Measurements from ENCODE around the gene FAM200B. TPM values are rescaled to one million over a fixed set of nuclear protein-coding genes. Genes with fewer than 3 reads are reported as not detected.

Gene FAM200B
- total RNA-seq: 10 to 100 TPM; 19.5 to 22.4 TPM

GRCh38 chr4:15681372-15682241 lies at the start of gene FAM200B:
Gene FAM200B, plus strand, starts transcription at chr4:15681827. Its CDS starts 5,151 bp downstream, at chr4:15686978.
- no peaks in the 10 kb centered on the region for H3K9me3 Mint-ChIP-seq
- peak; percentile 99 for DNase-seq
- H3K27me3 Mint-ChIP-seq: no peaks in the 10 kb centered on the region
- peaks cover 36% of the 10 kb centered on the region for H3K4me1 Mint-ChIP-seq
- peaks cover 32% of the 10 kb centered on the region for H3K36me3 Mint-ChIP-seq
- POLR2A ChIA-PET: interaction anchor here (0.8 to 3.7 kb wide), 6 partner anchors 14 to 98 kb away, joined by 3 to 39 read pairs (median 4); partner anchors contain the start of genes BST1 and FBXL5
- peak within 1 kb of the TSS; percentile 97 for H3K4me3 Mint-ChIP-seq
- ATAC-seq (ENCODE audit: low read depth): peak; percentile 96
- peak within 1 kb of the TSS; percentile 96 for H3K27ac Mint-ChIP-seq

- ATAC-seq (ENCODE audit: low read depth) (no peak), DNase-seq (no peak)
- H3K4me1 Mint-ChIP-seq: peaks cover 4% of the 10 kb centered on the region
- no peaks in the 10 kb centered on the region for H3K9me3 Mint-ChIP-seq
- peaks cover 42% of the 10 kb centered on the region for H3K36me3 Mint-ChIP-seq
- no peaks in the 10 kb centered on the region for H3K27me3 Mint-ChIP-seq
- no peak overlapping the region for H3K4me3 Mint-ChIP-seq
- no peak overlapping the region for H3K27ac Mint-ChIP-seq
- POLR2A ChIA-PET: no interaction called here
Observed at GRCh38 chr4:15636818-15637217, 44.8 kb upstream of the FAM200B start.

DNA sequence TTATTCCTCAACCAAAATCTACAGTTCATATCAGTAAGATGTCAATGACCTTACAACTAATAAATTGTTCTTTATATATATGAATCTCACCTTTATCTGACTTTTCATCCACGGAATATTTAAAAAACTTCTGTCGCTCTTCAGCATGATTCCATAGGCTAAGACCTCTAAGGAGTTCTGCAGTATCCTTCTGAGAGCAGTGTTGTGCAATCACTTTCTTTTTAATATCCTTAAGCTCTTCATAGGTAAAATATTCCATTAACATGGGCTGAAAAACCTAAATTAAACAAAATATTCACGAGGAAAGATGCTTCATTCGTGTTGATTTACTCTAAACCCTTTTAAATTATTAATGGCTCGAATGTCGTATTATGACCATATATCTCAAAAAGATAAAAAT lies 43.2 kb upstream of the FAM200B start:
- POLR2A ChIA-PET: no interaction called here
- no peak overlapping the region for H3K27ac Mint-ChIP-seq
- no peaks in the 10 kb centered on the region for H3K9me3 Mint-ChIP-seq
- H3K4me3 Mint-ChIP-seq: no peak overlapping the region
- ATAC-seq (ENCODE audit: low read depth) (no peak), DNase-seq (no peak)
- H3K27me3 Mint-ChIP-seq: no peaks in the 10 kb centered on the region
- peaks cover 5% of the 10 kb centered on the region for H3K4me1 Mint-ChIP-seq
- peaks cover 26% of the 10 kb centered on the region for H3K36me3 Mint-ChIP-seq

- no peak for DNase-seq
- no peak overlapping the region for H3K4me3 Mint-ChIP-seq
- no peak for ATAC-seq (ENCODE audit: low read depth)
- peak overlapping the region; percentile 5 for H3K27ac Mint-ChIP-seq
- H3K36me3 Mint-ChIP-seq: peaks cover 1% of the 10 kb centered on the region
- H3K4me1 Mint-ChIP-seq: peaks cover 43% of the 10 kb centered on the region
- POLR2A ChIA-PET: no interaction called here
- H3K9me3 Mint-ChIP-seq: no peaks in the 10 kb centered on the region
- H3K27me3 Mint-ChIP-seq: no peaks in the 10 kb centered on the region
Observed at GRCh38 chr4:15648600-15648999, 33.0 kb upstream of the FAM200B start.

DNA sequence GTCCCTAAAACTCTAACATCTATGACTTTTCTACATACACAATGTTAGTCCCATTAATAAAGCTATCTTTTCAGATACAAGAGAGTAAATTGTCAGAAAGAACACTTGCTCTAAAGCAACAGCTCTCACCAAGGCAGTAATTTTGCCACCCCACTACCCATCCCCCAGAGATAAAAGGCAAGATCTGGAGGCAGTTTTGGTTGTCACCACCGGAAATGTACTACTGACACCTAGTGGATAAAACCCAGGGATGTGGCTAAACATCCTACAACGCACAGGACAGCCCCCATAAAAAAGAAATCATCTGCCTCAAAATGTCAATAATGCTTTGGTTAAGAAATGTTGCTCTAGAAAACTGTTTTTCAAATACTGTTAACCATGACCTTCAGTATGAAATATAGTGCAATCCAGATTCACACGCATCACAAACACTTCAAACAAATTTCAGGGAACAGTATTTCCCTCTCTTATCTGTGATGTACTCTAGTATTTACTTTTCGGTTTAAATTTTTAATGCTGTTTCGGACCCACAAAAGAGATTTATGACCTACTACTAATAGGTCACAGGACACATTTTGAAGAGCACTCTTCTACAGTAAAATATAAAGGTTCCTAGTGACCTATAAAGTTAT lies 31.6 kb upstream of the FAM200B start:
- peaks cover 44% of the 10 kb centered on the region for H3K4me1 Mint-ChIP-seq
- no peaks in the 10 kb centered on the region for H3K9me3 Mint-ChIP-seq
- peak overlapping the region; percentile 22 for H3K27ac Mint-ChIP-seq
- POLR2A ChIA-PET: no interaction called here
- no peak for DNase-seq
- ATAC-seq (ENCODE audit: low read depth): peak; percentile 63
- H3K4me3 Mint-ChIP-seq: peak overlapping the region; percentile 63
- no peaks in the 10 kb centered on the region for H3K27me3 Mint-ChIP-seq
- peaks cover 1% of the 10 kb centered on the region for H3K36me3 Mint-ChIP-seq

- peaks cover 47% of the 10 kb centered on the region for H3K4me1 Mint-ChIP-seq
- DNase-seq (no peak), ATAC-seq (ENCODE audit: low read depth) (no peak)
- POLR2A ChIA-PET: interaction anchor here (3.8 to 5.0 kb wide), 2 partner anchors 30 to 648 kb away, joined by 13 to 39 read pairs; partner anchors contain the start of genes CPEB2 and FAM200B
- no peaks in the 10 kb centered on the region for H3K27me3 Mint-ChIP-seq
- peak overlapping the region; percentile 46 for H3K4me3 Mint-ChIP-seq
- no peaks in the 10 kb centered on the region for H3K9me3 Mint-ChIP-seq
- peak overlapping the region; percentile 52 for H3K27ac Mint-ChIP-seq
- H3K36me3 Mint-ChIP-seq: peaks cover 1% of the 10 kb centered on the region
Observed at GRCh38 chr4:15651676-15652075, 30.0 kb upstream of the FAM200B start.

- no peak for DNase-seq
- peak overlapping the region; percentile 99 for H3K4me3 Mint-ChIP-seq
- H3K36me3 Mint-ChIP-seq: peaks cover 3% of the 10 kb centered on the region
- ATAC-seq (ENCODE audit: low read depth): no peak
- no peak overlapping the region for H3K27ac Mint-ChIP-seq
- peaks cover 47% of the 10 kb centered on the region for H3K4me1 Mint-ChIP-seq
- POLR2A ChIA-PET: interaction anchor here (3.8 to 5.0 kb wide), 2 partner anchors 29 to 648 kb away, joined by 13 to 39 read pairs; partner anchors contain the start of genes CPEB2 and FAM200B
- H3K9me3 Mint-ChIP-seq: no peaks in the 10 kb centered on the region
- H3K27me3 Mint-ChIP-seq: no peaks in the 10 kb centered on the region
Observed at GRCh38 chr4:15652191-15652590, 29.4 kb upstream of the FAM200B start.

DNA sequence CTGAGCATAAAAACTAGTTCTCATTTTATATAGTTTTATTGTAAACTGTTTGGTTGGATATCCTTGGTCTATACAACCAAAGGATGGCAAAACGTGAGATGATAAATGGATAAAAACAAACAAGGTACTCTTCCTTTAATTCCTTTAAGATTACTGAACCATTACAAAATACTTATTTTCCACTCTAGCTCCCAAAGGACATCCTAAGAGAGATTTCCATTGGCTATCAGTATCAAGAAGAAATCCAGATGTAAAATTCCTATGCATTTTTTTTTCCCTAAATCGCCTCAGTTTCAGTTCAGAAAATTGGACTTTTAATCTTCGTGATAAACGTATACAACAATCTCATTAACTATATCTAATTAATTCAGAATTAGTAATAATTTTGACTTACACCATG lies 28.8 kb upstream of the FAM200B start:
- Mint-ChIP-seq H3K27me3 (no peaks in the 10 kb centered on the region), H3K4me1 (peaks cover 43% of the 10 kb centered on the region), H3K4me3 (peak overlapping the region; percentile 99), H3K27ac (no peak overlapping the region), H3K36me3 (peaks cover 7% of the 10 kb centered on the region), H3K9me3 (no peaks in the 10 kb centered on the region)
- ATAC-seq (ENCODE audit: low read depth): no peak
- no peak for DNase-seq
- POLR2A ChIA-PET: interaction anchor here (3.8 to 5.0 kb wide), 2 partner anchors 29 to 649 kb away, joined by 13 to 39 read pairs; partner anchors contain the start of genes CPEB2 and FAM200B

DNA sequence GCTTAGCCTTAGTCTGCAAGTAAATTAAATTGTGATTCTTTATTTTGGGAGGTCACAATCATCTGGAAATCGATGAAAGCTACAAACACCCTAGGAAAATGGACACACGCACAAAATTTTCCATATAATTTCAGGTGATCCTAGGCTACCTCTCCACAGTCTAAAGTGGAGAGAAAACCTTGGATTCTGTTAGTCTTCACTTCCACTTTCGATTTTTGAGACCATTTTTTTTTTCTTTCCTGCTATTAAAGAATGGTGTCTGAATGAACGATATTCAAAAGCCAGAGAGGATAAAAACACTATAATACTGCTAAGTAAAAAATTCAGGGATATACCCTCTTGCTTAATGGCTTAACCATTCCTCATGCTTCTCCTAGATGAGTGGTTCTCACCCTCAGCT lies 28.2 kb upstream of the FAM200B start:
- DNase-seq (no peak), ATAC-seq (ENCODE audit: low read depth) (no peak)

DNA sequence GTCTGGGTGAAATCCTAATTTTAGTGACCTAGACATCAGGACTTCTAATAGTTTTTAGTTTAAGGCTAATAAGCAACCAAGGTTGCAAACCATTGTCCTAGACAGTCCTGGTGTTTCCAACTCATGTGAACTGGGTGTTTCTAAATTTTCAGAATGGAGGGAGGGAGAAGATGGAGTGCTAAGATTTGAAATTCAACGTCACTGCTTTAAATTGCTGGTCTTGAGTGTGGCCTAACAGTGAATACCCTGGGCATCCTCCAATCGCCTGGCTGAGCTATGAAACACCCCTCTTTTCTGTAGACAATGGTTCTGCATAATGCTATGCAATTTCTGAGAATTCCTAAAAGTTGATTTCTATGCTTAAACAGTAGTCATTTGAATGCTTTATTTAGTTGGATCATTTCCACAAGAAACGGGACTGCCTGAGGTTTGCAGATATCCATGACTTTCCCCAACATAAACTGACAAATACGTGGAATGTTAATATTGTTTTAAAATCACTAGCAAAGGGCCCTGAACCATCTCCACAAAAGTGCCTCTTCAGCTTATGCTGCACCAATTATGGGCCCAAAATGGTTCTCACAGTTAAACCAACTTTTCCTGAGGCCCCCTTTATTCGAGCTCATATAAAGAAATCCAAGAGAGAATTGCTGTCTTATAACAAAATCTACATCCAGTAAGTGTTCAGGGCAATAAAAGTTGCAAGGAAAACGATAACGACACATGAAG lies 27.6 kb upstream of the FAM200B start:
- POLR2A ChIA-PET: interaction anchor here (1.0 to 5.0 kb wide), 9 partner anchors 19 to 653 kb away, joined by 3 to 39 read pairs (median 5); partner anchors contain the start of genes BST1, CPEB2, FAM200B and TAPT1
- no peak for ATAC-seq (ENCODE audit: low read depth)

More for the DNA sequence above, 28.2 kb upstream of the FAM200B start:
- no peaks in the 10 kb centered on the region for H3K27me3 Mint-ChIP-seq
- peaks cover 42% of the 10 kb centered on the region for H3K4me1 Mint-ChIP-seq
- H3K9me3 Mint-ChIP-seq: no peaks in the 10 kb centered on the region
- peaks cover 9% of the 10 kb centered on the region for H3K36me3 Mint-ChIP-seq
- peak overlapping the region; percentile 99 for H3K27ac Mint-ChIP-seq
- peak overlapping the region; percentile 99 for H3K4me3 Mint-ChIP-seq
- POLR2A ChIA-PET: interaction anchor here (1.0 to 5.0 kb wide), 5 partner anchors 22 to 652 kb away, joined by 3 to 39 read pairs (median 3); partner anchors contain the start of genes CPEB2, FAM200B and TAPT1

DNA sequence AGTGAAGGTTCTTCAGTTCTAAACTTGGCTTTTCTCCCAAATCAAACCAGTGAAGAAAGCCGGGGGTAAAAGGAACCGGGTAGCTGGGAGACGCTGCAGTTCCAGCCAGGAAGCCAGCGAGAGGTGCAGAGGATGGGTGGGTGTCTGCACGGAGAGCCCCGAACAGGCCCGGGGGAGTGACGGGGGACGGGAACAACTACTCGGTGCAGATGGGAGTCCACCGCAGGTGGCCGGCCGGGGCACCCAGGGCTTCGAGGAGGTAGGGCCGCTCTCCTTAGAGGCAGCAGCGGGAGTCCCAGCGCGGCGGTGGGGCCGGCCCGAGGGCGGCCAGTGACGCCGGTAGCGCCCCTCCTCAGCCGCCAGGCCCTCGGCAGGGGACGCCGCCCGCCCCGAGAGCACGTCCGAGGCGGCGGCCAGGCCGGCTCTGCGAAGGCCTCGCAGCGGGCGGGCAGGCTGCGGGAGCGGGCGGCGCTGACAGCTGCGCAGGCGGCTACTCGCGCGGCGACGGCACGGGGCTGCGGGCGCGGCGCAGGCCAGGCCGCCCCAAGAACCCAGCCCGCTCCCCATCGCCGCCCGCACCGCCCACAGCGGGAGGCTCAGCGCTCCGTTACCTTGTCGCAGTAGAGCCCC lies 26.9 kb upstream of the FAM200B start:
- DNase-seq (no peak), ATAC-seq (ENCODE audit: low read depth) (peak; percentile 63)
- Mint-ChIP-seq H3K27ac (peak overlapping the region; percentile 99), H3K4me3 (peak overlapping the region; percentile 99), H3K4me1 (peaks cover 35% of the 10 kb centered on the region), H3K27me3 (no peaks in the 10 kb centered on the region), H3K36me3 (peaks cover 8% of the 10 kb centered on the region), H3K9me3 (no peaks in the 10 kb centered on the region)
- POLR2A ChIA-PET: interaction anchor here (0.6 to 5.0 kb wide), 13 partner anchors 10 to 653 kb away, joined by 3 to 39 read pairs (median 3); partner anchors contain the start of genes BST1, CPEB2, FAM200B and TAPT1

More for the DNA sequence above, 27.6 kb upstream of the FAM200B start:
- H3K27ac Mint-ChIP-seq: peak overlapping the region; percentile 99
- no peak for DNase-seq
- peaks cover 38% of the 10 kb centered on the region for H3K4me1 Mint-ChIP-seq
- H3K27me3 Mint-ChIP-seq: no peaks in the 10 kb centered on the region
- H3K9me3 Mint-ChIP-seq: no peaks in the 10 kb centered on the region
- H3K36me3 Mint-ChIP-seq: peaks cover 8% of the 10 kb centered on the region
- peak overlapping the region; percentile 99 for H3K4me3 Mint-ChIP-seq
